ENCODE data around the gene CTNNA2. TPM values are rescaled to one million over a fixed set of nuclear protein-coding genes. Genes with fewer than 3 reads are reported as not detected.
A peak's percentile ranks its signal among the peaks of the same experiment; 100 is the strongest.

CTNNA2 gene
- total RNA-seq, 2 experiments from 2014 or later: not detected

DNA sequence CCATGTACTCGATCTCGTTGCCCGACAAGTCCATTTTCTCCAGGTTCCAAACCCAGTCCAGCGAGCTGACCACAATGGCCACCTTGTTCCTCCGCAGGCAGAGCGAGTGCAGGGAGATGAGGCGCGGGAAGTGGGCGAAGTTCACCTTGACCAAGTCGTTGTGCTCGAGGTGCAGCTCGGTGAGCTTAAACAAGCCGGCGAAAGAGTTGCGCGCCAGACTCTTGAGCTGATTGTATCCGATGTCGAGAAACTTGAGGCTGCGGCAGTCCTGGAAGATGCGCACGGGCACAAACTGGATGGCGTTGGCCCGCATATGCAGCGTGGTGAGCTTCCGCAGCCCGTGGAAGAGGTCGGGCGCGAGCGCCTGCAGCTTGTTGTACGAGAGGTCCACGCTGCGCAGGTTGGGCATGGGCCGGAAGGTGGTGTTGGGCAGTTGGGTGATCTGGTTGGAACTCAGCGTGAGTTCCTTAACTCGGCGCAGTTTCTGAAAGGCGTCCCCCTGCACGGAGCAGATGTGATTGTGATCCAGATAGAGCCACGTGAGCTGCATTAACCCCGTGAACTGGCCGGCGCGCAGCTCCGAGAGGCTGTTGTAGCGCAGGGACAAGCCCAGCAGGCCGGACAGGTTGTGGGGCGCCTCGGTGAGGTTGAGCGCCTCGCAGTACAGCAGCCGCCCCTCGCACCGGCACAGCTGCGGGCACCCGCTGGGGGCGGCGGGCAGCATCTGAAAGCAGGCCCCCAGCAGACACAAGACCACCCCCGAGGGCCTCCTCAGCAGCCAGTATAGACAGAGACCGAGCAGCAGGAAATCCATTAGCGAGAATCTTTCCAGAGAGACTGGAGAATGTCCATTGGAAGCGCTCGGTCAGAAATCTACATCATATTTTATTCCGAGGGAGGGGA is 790.4 kb downstream of the CTNNA2 start:
- no peak overlapping the region for H3K4me3 Mint-ChIP-seq
- H3K27me3 Mint-ChIP-seq: peaks cover 40% of the 10 kb centered on the region
- DNase-seq: no peak
- no peaks in the 10 kb centered on the region for H3K36me3 Mint-ChIP-seq (ENCODE audit: low read depth)
- no peaks in the 10 kb centered on the region for H3K4me1 Mint-ChIP-seq
- ChIA-PET CTCF (interaction anchor here (0.6 kb wide), 1 partner anchor 273 kb away, joined by 4 read pairs; no protein-coding TSS in a partner anchor), POLR2A (no interaction called here)
- H3K27ac Mint-ChIP-seq: peak overlapping the region; percentile 17
- peaks cover 2% of the 10 kb centered on the region for H3K9me3 Mint-ChIP-seq

DNA sequence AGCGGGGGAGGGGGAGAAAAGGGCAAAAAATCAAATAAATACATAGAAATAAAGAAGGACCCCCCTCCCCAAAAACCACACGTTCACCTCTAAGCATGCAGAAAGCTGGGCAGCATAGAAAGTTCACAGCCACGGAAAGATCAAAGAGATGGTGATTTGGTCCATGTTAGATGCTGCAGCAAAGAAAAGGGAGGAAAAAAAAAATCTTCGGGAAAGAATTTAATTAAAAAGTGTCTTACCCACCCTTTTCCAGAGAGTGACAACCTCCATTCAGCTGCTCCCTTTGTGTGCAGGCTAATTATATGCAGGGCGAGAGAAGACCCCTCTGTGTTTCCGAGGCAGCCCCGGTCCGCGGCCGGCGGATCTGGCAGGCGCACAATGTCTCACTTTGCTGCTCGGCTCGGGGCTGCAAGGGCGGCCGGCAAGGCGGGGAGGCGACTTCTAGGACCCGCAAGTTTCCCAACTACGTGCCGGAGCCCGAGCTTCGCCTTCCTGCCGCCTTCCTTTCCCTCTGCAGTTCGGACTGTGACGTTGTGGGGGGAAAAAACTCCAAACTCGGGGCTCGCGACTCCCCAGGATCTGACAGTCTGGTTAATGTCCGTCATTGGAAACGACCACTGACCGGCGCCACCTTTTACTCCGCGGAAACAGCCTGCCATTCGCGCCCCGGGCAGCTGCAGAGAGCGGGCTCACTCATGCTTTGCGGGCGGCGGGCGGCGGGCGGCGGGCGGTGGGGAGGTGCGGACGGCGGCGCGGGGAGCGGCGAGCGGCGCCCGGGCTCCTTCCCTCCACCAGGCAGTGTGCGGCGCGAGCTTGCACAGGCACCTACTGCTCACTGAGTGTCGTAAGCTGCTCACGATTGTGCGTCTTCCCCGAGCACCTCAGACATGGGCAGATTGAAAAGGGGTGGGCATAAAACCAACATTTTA is 791.3 kb downstream of the CTNNA2 start, which contains the start of gene LRRTM1:
TSS of gene LRRTM1 (minus strand) at position 844 of the 929 bp plus-strand sequence. CDS start 933 bp downstream, outside the sequence.
- Mint-ChIP-seq H3K9me3 (peaks cover 2% of the 10 kb centered on the region), H3K27ac (no peak within 1 kb of the TSS), H3K36me3 (ENCODE audit: low read depth) (no peaks in the 10 kb centered on the region), H3K4me3 (no peak within 1 kb of the TSS), H3K4me1 (no peaks in the 10 kb centered on the region), H3K27me3 (peaks cover 40% of the 10 kb centered on the region)
- no peak for DNase-seq
- POLR2A ChIA-PET: no interaction called here
- CTCF ChIA-PET: no interaction called here

DNA sequence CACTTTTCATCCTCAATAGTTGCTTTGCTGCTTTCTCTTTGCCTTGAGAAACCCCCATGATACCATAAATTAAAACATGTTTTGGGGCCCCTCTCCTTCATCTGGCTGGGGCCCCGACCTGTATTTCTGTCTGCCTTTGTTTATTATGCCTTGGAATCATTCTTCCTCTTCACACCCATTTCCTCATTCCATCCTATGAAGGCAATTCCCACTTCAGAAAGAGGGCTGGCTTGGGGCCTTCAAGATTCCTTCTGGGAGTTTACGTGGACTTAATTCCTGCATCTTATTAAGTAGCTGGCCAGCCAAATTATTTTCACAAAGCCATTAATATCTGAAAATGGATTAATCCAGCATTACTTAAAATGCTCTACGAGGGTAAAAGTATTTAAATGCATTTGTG is 798.5 kb downstream of the CTNNA2 start:
- Mint-ChIP-seq H3K27ac (no peak overlapping the region), H3K36me3 (ENCODE audit: low read depth) (no peaks in the 10 kb centered on the region), H3K4me1 (no peaks in the 10 kb centered on the region), H3K9me3 (no peaks in the 10 kb centered on the region), H3K4me3 (no peak overlapping the region), H3K27me3 (no peaks in the 10 kb centered on the region)
- CTCF ChIA-PET: no interaction called here
- POLR2A ChIA-PET: no interaction called here
- no peak for DNase-seq

DNA sequence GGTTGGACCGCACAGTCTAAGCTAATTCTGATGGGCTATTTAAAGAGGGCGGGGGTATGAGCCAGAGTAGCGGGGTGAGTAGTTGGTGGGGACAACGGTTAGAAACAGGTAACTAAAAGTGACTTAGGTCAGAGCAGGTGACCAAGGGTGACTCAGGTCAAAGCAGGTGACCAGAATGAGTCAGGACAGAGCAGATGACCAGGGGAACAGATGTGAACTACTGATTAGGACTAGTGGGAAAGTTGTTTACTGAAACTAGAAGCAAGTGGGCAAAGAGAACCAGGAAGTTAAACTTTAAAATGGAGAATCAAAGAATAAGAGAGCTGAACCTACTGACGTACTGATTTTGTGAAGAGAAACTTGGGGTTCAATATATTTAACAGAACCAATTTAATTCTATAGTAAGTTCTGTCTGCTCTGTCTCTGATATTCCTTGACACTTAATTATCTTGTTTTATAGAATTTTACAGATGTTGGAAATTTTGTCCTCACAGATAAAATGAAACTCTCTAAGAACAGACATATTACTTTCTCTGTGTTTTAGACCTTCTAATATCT is 799.5 kb downstream of the CTNNA2 start:
- no peak overlapping the region for H3K4me3 Mint-ChIP-seq
- CTCF ChIA-PET: no interaction called here
- POLR2A ChIA-PET: no interaction called here
- H3K4me1 Mint-ChIP-seq: no peaks in the 10 kb centered on the region
- no peaks in the 10 kb centered on the region for H3K27me3 Mint-ChIP-seq
- no peaks in the 10 kb centered on the region for H3K36me3 Mint-ChIP-seq (ENCODE audit: low read depth)
- no peak for DNase-seq
- H3K9me3 Mint-ChIP-seq: no peaks in the 10 kb centered on the region
- no peak overlapping the region for H3K27ac Mint-ChIP-seq

DNA sequence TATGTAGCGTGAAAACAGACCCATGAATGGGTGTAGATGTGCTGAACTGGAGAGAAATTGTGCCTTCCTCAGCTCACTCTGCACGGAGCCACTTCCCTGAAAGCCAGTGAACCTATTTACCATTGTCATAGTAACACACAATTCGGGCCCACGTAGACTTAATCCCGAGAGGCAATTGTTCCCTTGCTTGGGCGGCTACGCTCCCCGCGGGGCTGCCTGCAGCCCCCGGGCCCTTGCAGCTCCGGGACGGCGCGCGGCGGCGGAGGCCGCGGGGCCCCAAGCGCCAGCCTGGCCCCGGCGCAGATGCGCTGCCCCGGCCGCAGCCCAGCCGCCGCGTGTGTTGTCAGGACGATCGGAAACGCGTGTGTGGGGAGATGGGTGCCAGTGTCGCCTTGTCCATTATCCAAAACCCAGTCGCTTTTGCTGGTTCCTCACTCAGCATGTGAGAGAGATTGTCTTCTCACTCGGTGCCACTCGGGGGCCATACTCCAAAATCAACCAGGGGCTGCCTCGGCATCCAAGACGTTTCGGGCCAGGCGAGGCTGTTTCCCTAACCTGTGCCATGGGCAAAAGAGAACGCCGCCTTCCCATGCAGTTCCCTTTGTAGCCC is 809.6 kb downstream of the CTNNA2 start:
- CTCF ChIA-PET: no interaction called here
- peaks cover 8% of the 10 kb centered on the region for H3K27me3 Mint-ChIP-seq
- H3K36me3 Mint-ChIP-seq (ENCODE audit: low read depth): no peaks in the 10 kb centered on the region
- POLR2A ChIA-PET: no interaction called here
- H3K4me1 Mint-ChIP-seq: no peaks in the 10 kb centered on the region
- no peak overlapping the region for H3K27ac Mint-ChIP-seq
- H3K4me3 Mint-ChIP-seq: no peak overlapping the region
- DNase-seq: no peak
- H3K9me3 Mint-ChIP-seq: no peaks in the 10 kb centered on the region

DNA sequence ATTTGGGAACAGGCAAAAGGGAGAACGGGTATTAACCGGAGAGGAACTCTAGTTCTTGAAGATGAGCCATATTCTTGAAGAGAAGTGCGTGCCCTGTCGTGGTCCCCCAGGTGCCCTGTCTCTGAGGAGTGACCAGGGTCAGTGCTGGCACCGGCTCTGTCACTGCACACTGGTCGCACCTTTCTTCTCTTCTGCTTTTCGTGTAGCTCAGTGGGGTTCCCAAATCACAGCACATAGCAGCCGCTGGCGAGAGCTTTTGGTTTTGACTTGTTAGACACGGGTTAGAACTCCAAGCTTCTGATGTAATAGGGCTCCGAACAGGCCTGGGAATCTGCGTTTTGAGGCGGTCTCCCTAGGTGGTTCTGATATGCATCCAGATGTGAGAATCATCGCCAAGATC is 810.1 kb downstream of the CTNNA2 start:
- H3K4me1 Mint-ChIP-seq: no peaks in the 10 kb centered on the region
- CTCF ChIA-PET: no interaction called here
- DNase-seq: no peak
- POLR2A ChIA-PET: no interaction called here
- H3K27ac Mint-ChIP-seq: no peak overlapping the region
- no peaks in the 10 kb centered on the region for H3K36me3 Mint-ChIP-seq (ENCODE audit: low read depth)
- H3K4me3 Mint-ChIP-seq: no peak overlapping the region
- H3K9me3 Mint-ChIP-seq: no peaks in the 10 kb centered on the region
- H3K27me3 Mint-ChIP-seq: peaks cover 8% of the 10 kb centered on the region

DNA sequence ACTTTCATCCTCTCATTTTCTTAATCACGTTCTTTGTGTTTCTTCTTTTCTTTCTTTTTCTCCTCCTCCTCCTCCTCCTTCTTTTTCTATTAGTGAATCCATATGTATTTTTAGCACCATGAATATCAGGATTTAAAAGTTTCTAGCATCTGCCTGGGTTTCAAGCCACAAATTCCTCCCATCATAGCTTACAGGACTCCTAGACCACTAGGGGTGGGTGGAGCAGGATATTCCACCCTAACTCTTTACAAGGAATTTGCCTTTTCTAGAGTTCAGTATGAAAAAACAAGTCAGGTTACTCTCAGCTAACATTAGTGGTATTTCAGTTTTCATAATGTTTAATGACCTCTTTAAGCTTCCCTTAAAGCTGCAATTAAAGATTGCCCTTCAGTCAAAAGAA is 810.8 kb downstream of the CTNNA2 start:
- H3K27me3 Mint-ChIP-seq: peaks cover 8% of the 10 kb centered on the region
- CTCF ChIA-PET: no interaction called here
- no peaks in the 10 kb centered on the region for H3K4me1 Mint-ChIP-seq

DNA sequence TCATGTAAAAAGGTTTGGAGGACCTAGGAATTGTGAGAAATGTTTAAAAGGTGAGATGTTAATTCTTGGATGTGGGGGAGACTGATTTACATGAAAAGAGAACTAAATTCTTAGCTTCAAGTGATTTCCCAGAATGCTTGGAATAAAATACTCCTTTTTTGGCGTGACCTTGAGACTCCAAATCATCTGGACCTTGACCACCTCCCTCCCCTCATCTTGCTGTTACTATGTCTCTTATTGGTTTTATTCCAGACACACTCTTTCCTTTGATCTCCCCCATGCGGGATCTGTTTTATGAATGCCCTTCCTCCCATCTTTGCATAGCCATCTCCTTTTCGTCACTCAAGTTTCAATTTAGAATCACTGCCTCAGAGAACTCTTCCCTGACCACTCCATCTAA is 811.7 kb downstream of the CTNNA2 start:
- no peak for DNase-seq
- Mint-ChIP-seq H3K27ac (no peak overlapping the region), H3K9me3 (no peaks in the 10 kb centered on the region), H3K36me3 (ENCODE audit: low read depth) (no peaks in the 10 kb centered on the region), H3K4me3 (no peak overlapping the region), H3K27me3 (peaks cover 8% of the 10 kb centered on the region), H3K4me1 (no peaks in the 10 kb centered on the region)
- ChIA-PET POLR2A (no interaction called here), CTCF (no interaction called here)

More for the DNA sequence above, 810.8 kb downstream of the CTNNA2 start:
- H3K27ac Mint-ChIP-seq: no peak overlapping the region
- no peaks in the 10 kb centered on the region for H3K36me3 Mint-ChIP-seq (ENCODE audit: low read depth)
- H3K4me3 Mint-ChIP-seq: no peak overlapping the region
- no peak for DNase-seq
- POLR2A ChIA-PET: no interaction called here
- no peaks in the 10 kb centered on the region for H3K9me3 Mint-ChIP-seq

DNA sequence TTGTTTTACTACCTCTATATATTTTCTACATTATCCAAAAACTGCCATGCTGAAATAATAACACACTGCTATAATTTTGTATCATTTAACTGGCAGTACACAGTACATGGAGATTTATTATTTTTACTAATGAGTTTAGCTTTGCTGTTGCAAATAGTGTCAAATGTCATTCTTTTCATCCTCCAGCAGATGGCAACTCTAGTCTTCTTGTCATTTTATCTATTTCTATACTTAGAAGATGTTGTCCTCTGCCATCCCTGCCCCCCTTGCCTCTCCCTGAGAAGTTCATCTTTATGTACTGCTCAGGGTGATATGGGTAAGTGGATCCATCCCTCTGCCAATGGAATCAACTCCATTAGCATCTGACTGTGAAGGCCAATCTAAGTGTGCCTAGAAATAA is 813.4 kb downstream of the CTNNA2 start:
- Mint-ChIP-seq H3K27me3 (peaks cover 7% of the 10 kb centered on the region), H3K36me3 (ENCODE audit: low read depth) (no peaks in the 10 kb centered on the region), H3K4me3 (no peak overlapping the region), H3K27ac (no peak overlapping the region), H3K9me3 (no peaks in the 10 kb centered on the region), H3K4me1 (no peaks in the 10 kb centered on the region)
- no peak for DNase-seq
- ChIA-PET CTCF (no interaction called here), POLR2A (no interaction called here)

DNA sequence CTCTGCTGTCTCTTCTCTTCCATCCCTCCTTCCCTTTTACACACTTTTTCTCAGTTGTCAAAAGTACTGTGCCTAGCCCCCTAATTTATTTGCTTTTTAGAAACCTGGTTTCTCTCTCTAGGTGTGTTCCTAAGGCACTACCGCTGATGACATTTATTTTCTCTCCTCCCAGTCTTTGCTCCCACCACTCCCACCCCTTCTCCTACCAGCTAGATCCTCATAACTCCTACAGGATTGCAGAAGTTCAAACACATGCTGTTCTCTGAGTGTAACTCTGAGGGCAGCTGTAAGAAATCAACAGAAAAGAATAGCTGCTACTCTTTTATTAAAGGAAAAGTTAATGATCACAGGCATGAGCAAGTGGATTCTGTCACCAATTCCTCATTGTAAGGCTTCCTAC is 814.0 kb downstream of the CTNNA2 start:
- DNase-seq: no peak
- Mint-ChIP-seq H3K4me1 (no peaks in the 10 kb centered on the region), H3K27ac (no peak overlapping the region), H3K4me3 (no peak overlapping the region), H3K9me3 (peaks cover 2% of the 10 kb centered on the region), H3K36me3 (ENCODE audit: low read depth) (no peaks in the 10 kb centered on the region), H3K27me3 (peaks cover 6% of the 10 kb centered on the region)
- ChIA-PET POLR2A (no interaction called here), CTCF (no interaction called here)

DNA sequence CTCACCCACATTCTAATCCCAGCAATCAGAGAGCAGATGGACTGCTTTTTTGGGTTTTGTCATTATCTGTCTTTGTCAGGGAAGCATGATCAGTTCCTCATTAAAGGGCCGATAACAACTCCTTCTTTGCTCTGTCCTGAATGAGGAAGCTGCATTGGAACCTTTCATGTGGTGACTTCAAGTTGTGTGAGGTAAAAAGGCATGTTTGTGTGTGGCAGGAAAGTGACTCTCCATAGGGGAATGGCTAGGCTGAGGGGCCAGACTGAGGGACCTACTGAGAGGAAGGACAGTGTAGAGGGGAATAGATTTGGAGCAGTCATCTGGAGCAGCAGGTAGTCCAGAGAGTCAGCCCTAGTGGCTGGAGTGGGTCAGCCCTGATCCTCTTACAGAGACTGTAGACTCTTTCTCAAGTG is 815.3 kb downstream of the CTNNA2 start:
- DNase-seq: no peak
- ChIA-PET CTCF (interaction anchor here (0.6 kb wide), 1 partner anchor 88 kb away, joined by 5 read pairs; no protein-coding TSS in a partner anchor), POLR2A (no interaction called here)
- H3K27me3 Mint-ChIP-seq: no peaks in the 10 kb centered on the region
- no peaks in the 10 kb centered on the region for H3K36me3 Mint-ChIP-seq (ENCODE audit: low read depth)
- H3K4me3 Mint-ChIP-seq: no peak overlapping the region
- no peak overlapping the region for H3K27ac Mint-ChIP-seq
- peaks cover 2% of the 10 kb centered on the region for H3K9me3 Mint-ChIP-seq
- no peaks in the 10 kb centered on the region for H3K4me1 Mint-ChIP-seq

DNA sequence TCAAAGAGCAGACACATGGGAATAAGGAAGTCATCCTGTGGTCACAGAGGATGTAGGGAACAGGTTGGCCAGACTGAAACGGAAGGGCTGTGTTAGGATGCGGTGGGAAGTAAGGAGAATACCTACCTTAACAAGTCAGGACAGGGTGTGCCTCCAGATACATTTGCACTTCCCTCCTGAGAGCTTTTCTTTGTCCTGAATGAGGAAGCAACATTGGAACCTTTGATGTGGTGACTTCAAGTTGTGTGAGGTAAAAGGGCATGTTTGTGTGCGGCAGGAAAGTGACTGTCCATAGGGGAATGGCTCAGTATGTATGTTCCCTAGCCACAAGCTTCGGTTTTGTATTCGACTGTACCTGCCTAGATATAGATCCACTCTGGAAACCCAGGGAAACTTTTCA is 816.6 kb downstream of the CTNNA2 start:
- POLR2A ChIA-PET: no interaction called here
- CTCF ChIA-PET: no interaction called here
- H3K4me3 Mint-ChIP-seq: no peak overlapping the region
- no peak overlapping the region for H3K27ac Mint-ChIP-seq
- peaks cover 2% of the 10 kb centered on the region for H3K9me3 Mint-ChIP-seq
- no peaks in the 10 kb centered on the region for H3K4me1 Mint-ChIP-seq
- no peak for DNase-seq
- H3K36me3 Mint-ChIP-seq (ENCODE audit: low read depth): no peaks in the 10 kb centered on the region
- no peaks in the 10 kb centered on the region for H3K27me3 Mint-ChIP-seq
